Measurements from ENCODE around the gene PRKCA. TPM values are rescaled to one million over a fixed set of nuclear protein-coding genes. Genes with fewer than 3 reads are reported as not detected.

Gene PRKCA
- total RNA-seq, 3 donors from 2014 or later: 42.3 to 77.7 (median 56.3) TPM

GRCh38 chr17:66814026-66814425, 511.6 kb downstream of the PRKCA start:
- Histone ChIP-seq H3K9me3 (no peaks in the 10 kb centered on the region), H3K4me3 (no peak overlapping the region), H3K4me1 (ENCODE audit: low read depth) (no peaks in the 10 kb centered on the region), H3K36me3 (ENCODE audit: low read depth) (no peaks in the 10 kb centered on the region)
- no peak for DNase-seq
- ATAC-seq: no peak
- intact Hi-C loops (cut with DNase I, micrococcal nuclease): no loop called here
- TF ChIP-seq CTCF (IDR thresholded peaks at IDR 0.05): no peak

GRCh38 chr17:66814570-66814969, 512.2 kb downstream of the PRKCA start:
- TF ChIP-seq CTCF (IDR thresholded peaks at IDR 0.05): no peak
- no peaks in the 10 kb centered on the region for H3K36me3 ChIP-seq (ENCODE audit: low read depth)
- intact Hi-C loops (cut with DNase I, micrococcal nuclease): no loop called here
- ATAC-seq (no peak), DNase-seq (no peak)
- H3K9me3 ChIP-seq: no peaks in the 10 kb centered on the region
- no peak overlapping the region for H3K4me3 ChIP-seq
- H3K4me1 ChIP-seq (ENCODE audit: low read depth): no peaks in the 10 kb centered on the region

- no peak for DNase-seq
- no peak for TF ChIP-seq CTCF (IDR thresholded peaks at IDR 0.05)
- Histone ChIP-seq H3K4me1 (ENCODE audit: low read depth) (no peaks in the 10 kb centered on the region), H3K9me3 (no peaks in the 10 kb centered on the region), H3K4me3 (no peak overlapping the region), H3K36me3 (ENCODE audit: low read depth) (no peaks in the 10 kb centered on the region)
- no peak for ATAC-seq
- intact Hi-C loops (cut with DNase I, micrococcal nuclease): no loop called here
These were observed 515.3 kb downstream of the PRKCA start for GRCh38 chr17:66817750-66818149.

- H3K4me1 ChIP-seq (ENCODE audit: low read depth): no peaks in the 10 kb centered on the region
- TF ChIP-seq CTCF (IDR thresholded peaks at IDR 0.05): no peak
- no peaks in the 10 kb centered on the region for H3K9me3 ChIP-seq
- no peaks in the 10 kb centered on the region for H3K36me3 ChIP-seq (ENCODE audit: low read depth)
- intact Hi-C loops (cut with DNase I, micrococcal nuclease): no loop called here
- ATAC-seq (no peak), DNase-seq (no peak)
- H3K4me3 ChIP-seq: no peak overlapping the region
These were observed 517.1 kb downstream of the PRKCA start for GRCh38 chr17:66819466-66819865.

GRCh38 chr17:66822009-66822408, 519.6 kb downstream of the PRKCA start:
- DNase-seq (no peak), ATAC-seq (no peak)
- Histone ChIP-seq H3K4me1 (ENCODE audit: low read depth) (no peaks in the 10 kb centered on the region), H3K9me3 (no peaks in the 10 kb centered on the region), H3K4me3 (no peak overlapping the region), H3K36me3 (ENCODE audit: low read depth) (no peaks in the 10 kb centered on the region)
- intact Hi-C loops (cut with DNase I, micrococcal nuclease): no loop called here
- TF ChIP-seq CTCF (IDR thresholded peaks at IDR 0.05): no peak

GRCh38 chr17:66826856-66827255, 524.4 kb downstream of the PRKCA start:
- intact Hi-C loops (cut with DNase I, micrococcal nuclease): no loop called here
- no peak for TF ChIP-seq CTCF (IDR thresholded peaks at IDR 0.05)
- no peaks in the 10 kb centered on the region for H3K4me1 ChIP-seq (ENCODE audit: low read depth)
- no peak overlapping the region for H3K4me3 ChIP-seq
- DNase-seq (no peak), ATAC-seq (no peak)
- H3K9me3 ChIP-seq: no peaks in the 10 kb centered on the region
- no peaks in the 10 kb centered on the region for H3K36me3 ChIP-seq (ENCODE audit: low read depth)
